Heart right ventricle (tissue), 16 donors: ENCODE results near the gene TICAM1. TPM values are rescaled to one million over a fixed set of nuclear protein-coding genes. Genes with fewer than 3 reads are reported as not detected.

Experiments used
- ATAC-seq, 8 donors: fragments of 200-7000 bp; cut with Tn5 transposase; one replicate each; pipeline ENCODE4 v1.9.1; 2020; ENCODE audit warnings: mild to moderate bottlenecking in 8 of 8, moderate library complexity in 8 of 8, moderate number of reproducible peaks in 1 of 8
- DNase-seq, 2 donors: peaks; one replicate each; pipeline ENCODE4 v3.0.0-alpha.2; 2020
- H3K27ac ChIP-seq, 10 donors: fragments of 200-600 bp; sonication (generic) in 2 of 10; one replicate each; pipeline versions ENCODE4 v1.5.0 to v1.8.0; 2020 to 2022; ENCODE audit warnings: mild to moderate bottlenecking in 3 of 10
- H3K27me3 ChIP-seq, 7 donors: fragments of 200-600 bp; one replicate each; pipeline ENCODE4 v1.8.0; 2021 to 2022; ENCODE audit warnings: mild to moderate bottlenecking in 2 of 7
- H3K36me3 ChIP-seq, 9 donors: fragments of 200-600 bp; sonication (generic) in 1 of 9; one replicate each; pipeline versions ENCODE4 v1.5.0 to v1.8.0; 2020 to 2022; ENCODE audit warnings: mild to moderate bottlenecking in 2 of 9
- H3K4me1 ChIP-seq, 9 donors: fragments of 200-600 bp; sonication (generic) in 1 of 9; one replicate each; pipeline versions ENCODE4 v1.5.0 to v1.8.0; 2020 to 2022; ENCODE audit warnings: mild to moderate bottlenecking in 4 of 9
- H3K4me3 ChIP-seq, 10 donors: fragments of 200-600 bp; sonication (generic) in 2 of 10; one replicate each; pipeline versions ENCODE4 v1.5.0 to v1.8.0; 2020 to 2022; ENCODE audit warnings: mild to moderate bottlenecking in 7 of 10, moderate library complexity in 2 of 10
- H3K9me3 ChIP-seq, 11 donors: fragments of 200-600 bp in 10 of 11; sonication (generic) in 2 of 11; one replicate each; pipeline versions ENCODE4 v1.5.0 to v1.8.0; 2013 to 2022; ENCODE audit warnings: mild to moderate bottlenecking in 2 of 11, control low read depth in 1 of 11, moderate library complexity in 1 of 11
- WGBS, 2 donors: extraction: QIAGEN DNeasy Blood & Tissue Kit; methylation state at CpG; one replicate each; pipeline ENCODE4 v1.1.7; 2013; ENCODE audit warnings: inconsistent platforms in 1 of 2; 5-methylcytosine and 5-hydroxymethylcytosine counted together
- intact Hi-C, 10 donors: fragments of 100-400 bp; cut with DNase I; formaldehyde crosslinking; loops; one replicate each; pipeline versions ENCODE4 v1.11.1 to v1.14.2; 2022
- polyA plus RNA-seq, 2 donors: library from polyadenylated mRNA; stranded (reverse); fragments of 200-250 nt; gene quantifications; one replicate each; pipeline ENCODE4 v1.2.3, GENCODE V29; 2013
- total RNA-seq, 10 donors: library from RNA; stranded (reverse); fragmentation: NEBNext Ultra II Directional in 3 of 10; extraction: Animal tissue kit (Norgen Biotek cat#: 25700) in 3 of 10; gene quantifications; one replicate each; pipeline versions ENCODE4 v1.2.1 to v1.2.4, GENCODE V29; 2021 to 2023
- TF ChIP-seq, protein P1 (sequence below), 9 donors: fragments of 200-600 bp; sonication (generic) in 2 of 9; IDR thresholded peaks; one replicate each; pipeline versions ENCODE4 v1.5.0 to v1.8.0; 2021 to 2022; ENCODE audit warnings: antibody characterized with exemption in 9 of 9, mild to moderate bottlenecking in 5 of 9, moderate library complexity in 1 of 9
- donor health status: Arrhythmogenic right ventricular cardiomyopathy.
- donor health status: ischemic (EF 13 %, LVEDD 7.1; RV severe dilation, severe dysfunction).
- donor health status: healthy with polysubstance abuse.
- donor health status: DM: no; HTN: yes; CAD: no.
- donor health status: DM: no; HTN: no; CAD: no.
- donor health status: ischemic (EF 25% LVEDD 6.9; RV normal size, moderate dysfunction).
- donor health status: ischemic (EF 25% LVEDD 5.7; RV mildly dilated, moderate dysfunction).
- donor health status: healthy.
- donor health status: DM: yes; HTN: yes; CAD: no.
- donor health status: Ischemic cardiomyopathy.
- donor health status: ischemic (EF 35%, LVEDD 5.7; RV mildly dilated, moderate dysfunction).
- donor health status: nonischemic (EF 11% LVEDD 7.7; RV severe dilation, severe dysfunction).
- donor health status: DM: yes; HTN: yes; CAD: no.
- donor health status: PGD.
- donor health status: ischemic (EF 29% LVEDD 5.4; RV normal size, mild dysfunction).
- donor health status: nonischemic (EF 23%, LVEDD 6.1; RV moderate dilation, normal function).

Gene TICAM1
- total and polyA plus RNA-seq, 12 donors = 4.5 to 11.1 (median 6.4) TPM

- 63 to 65% methylated on average over 5 of the region's 5 CpGs for WGBS, 2 donors
- no peak for ATAC-seq
- TF ChIP-seq, protein P1, sequence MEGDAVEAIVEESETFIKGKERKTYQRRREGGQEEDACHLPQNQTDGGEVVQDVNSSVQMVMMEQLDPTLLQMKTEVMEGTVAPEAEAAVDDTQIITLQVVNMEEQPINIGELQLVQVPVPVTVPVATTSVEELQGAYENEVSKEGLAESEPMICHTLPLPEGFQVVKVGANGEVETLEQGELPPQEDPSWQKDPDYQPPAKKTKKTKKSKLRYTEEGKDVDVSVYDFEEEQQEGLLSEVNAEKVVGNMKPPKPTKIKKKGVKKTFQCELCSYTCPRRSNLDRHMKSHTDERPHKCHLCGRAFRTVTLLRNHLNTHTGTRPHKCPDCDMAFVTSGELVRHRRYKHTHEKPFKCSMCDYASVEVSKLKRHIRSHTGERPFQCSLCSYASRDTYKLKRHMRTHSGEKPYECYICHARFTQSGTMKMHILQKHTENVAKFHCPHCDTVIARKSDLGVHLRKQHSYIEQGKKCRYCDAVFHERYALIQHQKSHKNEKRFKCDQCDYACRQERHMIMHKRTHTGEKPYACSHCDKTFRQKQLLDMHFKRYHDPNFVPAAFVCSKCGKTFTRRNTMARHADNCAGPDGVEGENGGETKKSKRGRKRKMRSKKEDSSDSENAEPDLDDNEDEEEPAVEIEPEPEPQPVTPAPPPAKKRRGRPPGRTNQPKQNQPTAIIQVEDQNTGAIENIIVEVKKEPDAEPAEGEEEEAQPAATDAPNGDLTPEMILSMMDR (IDR thresholded peaks at IDR 0.05) = no peak
- peaks cover 0 to 2% (median 0%) of the 10 kb centered on the region in 11 donors for H3K9me3 ChIP-seq
- intact Hi-C loops = no loop called here
- no peaks in the 10 kb centered on the region for H3K36me3 ChIP-seq
- H3K27me3 ChIP-seq = peaks cover 0 to 8% (median 0%) of the 10 kb centered on the region in 7 donors
- H3K4me1 ChIP-seq = no peaks in the 10 kb centered on the region
- no peak for DNase-seq
- H3K27ac ChIP-seq = no peak overlapping the region
- H3K4me3 ChIP-seq = no peak overlapping the region
These were observed 55.8 kb downstream of the TICAM1 start for GRCh38 chr19:4775627-4776152.

DNA sequence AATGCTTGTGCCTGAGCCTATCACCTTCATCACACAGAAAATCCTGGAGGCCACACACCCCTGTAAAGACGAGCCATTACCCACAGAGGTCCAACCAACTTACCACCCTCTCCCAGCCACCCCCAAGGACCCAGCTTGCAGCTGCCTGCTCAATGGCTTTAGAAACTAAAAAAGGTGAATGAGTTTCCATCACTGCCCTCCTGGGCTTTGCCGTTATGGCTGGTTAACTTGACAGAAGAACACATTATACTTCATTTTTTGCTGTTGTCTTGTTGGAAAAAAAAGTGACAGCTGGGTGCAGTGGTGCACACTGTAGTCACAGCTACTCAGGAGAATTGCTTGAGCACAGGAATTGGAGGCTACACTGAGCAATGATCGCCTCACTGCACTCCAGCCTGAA is 57.4 kb downstream of the TICAM1 start:
- TF ChIP-seq, protein P1 (IDR thresholded peaks at IDR 0.05) = no peak
- intact Hi-C loops = no loop called here
- 57 to 64% methylated on average over 3 of the region's 3 CpGs for WGBS, 2 donors
- Histone ChIP-seq H3K9me3 (peaks cover 0 to 3% (median 0%) of the 10 kb centered on the region in 11 donors), H3K36me3 (no peaks in the 10 kb centered on the region), H3K4me1 (no peaks in the 10 kb centered on the region), H3K27ac (no peak overlapping the region), H3K27me3 (peaks cover 0 to 8% (median 0%) of the 10 kb centered on the region in 7 donors), H3K4me3 (no peak overlapping the region)
- ATAC-seq (no peak), DNase-seq (no peak)

DNA sequence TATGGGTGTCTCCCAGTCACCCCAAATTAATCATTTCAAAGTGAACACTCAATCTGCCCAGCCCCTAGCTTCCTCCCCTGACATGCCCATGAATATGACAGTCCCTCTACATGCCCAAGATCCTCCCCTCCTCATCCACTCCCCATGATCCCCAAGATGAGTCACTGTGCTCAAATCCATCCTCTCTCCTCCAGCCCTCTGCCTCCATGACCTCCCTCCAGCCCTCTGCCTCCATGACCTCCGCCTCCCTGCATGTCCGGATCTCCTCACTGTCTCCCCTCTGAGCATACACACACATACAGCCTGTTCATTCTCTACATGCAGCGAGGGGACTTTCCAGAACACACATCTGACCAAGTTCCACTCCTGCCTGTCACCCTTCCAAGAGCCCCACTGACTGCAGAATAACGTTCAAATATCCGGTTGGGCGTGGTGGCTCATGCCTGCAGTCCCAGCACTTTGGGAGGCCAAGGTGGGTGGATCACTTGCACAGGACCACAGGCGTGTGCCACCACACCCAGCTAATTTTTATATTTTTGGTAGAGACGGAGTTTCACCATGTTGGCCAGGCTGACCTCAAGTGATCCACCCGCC is 58.4 kb downstream of the TICAM1 start:
- WGBS, 2 donors = 61 to 65% methylated on average over 9 of the region's 9 CpGs
- no peaks in the 10 kb centered on the region for H3K36me3 ChIP-seq
- H3K4me1 ChIP-seq = no peaks in the 10 kb centered on the region
- intact Hi-C loops = no loop called here
- DNase-seq (no peak), ATAC-seq (no peak)
- peaks cover 0 to 5% (median 0%) of the 10 kb centered on the region in 11 donors for H3K9me3 ChIP-seq
- H3K27me3 ChIP-seq = peaks cover 0 to 8% (median 0%) of the 10 kb centered on the region in 7 donors
- TF ChIP-seq, protein P1 (IDR thresholded peaks at IDR 0.05) = no peak
- H3K4me3 ChIP-seq = no peak overlapping the region
- no peak overlapping the region for H3K27ac ChIP-seq

DNA sequence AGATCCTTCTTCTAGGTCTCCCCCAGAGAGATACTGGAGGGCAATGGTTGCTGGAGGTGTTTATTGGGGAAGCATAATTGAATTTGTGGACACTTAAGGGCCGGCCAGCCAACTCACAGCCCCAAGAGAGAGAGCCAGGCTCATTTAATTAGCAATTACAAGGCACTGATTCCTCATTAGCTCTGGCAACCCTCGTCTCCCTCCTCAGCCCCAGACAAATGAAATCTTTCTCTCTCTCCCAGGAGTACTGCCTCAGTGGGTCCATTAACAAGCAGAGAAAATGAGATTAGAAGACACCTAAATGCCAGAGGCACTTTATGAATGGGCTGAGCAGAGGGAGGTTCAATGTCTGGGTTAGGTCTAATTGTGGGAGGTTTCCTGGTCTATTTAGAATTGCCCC is 58.9 kb downstream of the TICAM1 start:
- H3K27me3 ChIP-seq = peaks cover 0 to 8% (median 0%) of the 10 kb centered on the region in 7 donors
- DNase-seq = no peak
- no peak overlapping the region for H3K4me3 ChIP-seq
- ATAC-seq = no peak
- intact Hi-C loops = no loop called here
- 50 to 55% methylated on average over 2 of the region's 2 CpGs for WGBS, 2 donors
- H3K4me1 ChIP-seq = no peaks in the 10 kb centered on the region
- TF ChIP-seq, protein P1 (IDR thresholded peaks at IDR 0.05) = no peak
- H3K9me3 ChIP-seq = peaks cover 0 to 5% (median 0%) of the 10 kb centered on the region in 11 donors
- no peaks in the 10 kb centered on the region for H3K36me3 ChIP-seq
- H3K27ac ChIP-seq = no peak overlapping the region
